ENCODE results near the gene KRTAP4-11. TPM values are rescaled to one million over a fixed set of nuclear protein-coding genes. Genes with fewer than 3 reads are reported as not detected.

The KRTAP4-11 gene
- total RNA-seq, 1 experiment from 2014 or later: not detected

- no peak overlapping the region for H3K4me3 Mint-ChIP-seq
- Histone ChIP-seq H3K56ac (ENCODE audit: insufficient read length, low read depth, low read length) (no peak overlapping the region), H3K23me2 (ENCODE audit: insufficient read length, low read depth, low read length, poor library complexity, severe bottlenecking) (no peaks in the 10 kb centered on the region), H3K9me3 (ENCODE audit: control insufficient read depth, low read depth, low read length) (no peaks in the 10 kb centered on the region), H3K4ac (ENCODE audit: low read depth, low read length) (no peak overlapping the region), H2BK20ac (ENCODE audit: low read depth, low read length, poor library complexity, severe bottlenecking) (no peak overlapping the region), H3K14ac (ENCODE audit: insufficient read depth, low read length) (no peak overlapping the region), H3K27ac (ENCODE audit: insufficient read length, low read depth, low read length) (no peak overlapping the region), H3K18ac (ENCODE audit: insufficient read length, low read depth, low read length) (no peak overlapping the region), H2BK15ac (ENCODE audit: low read depth, low read length) (no peak overlapping the region), H3K79me1 (ENCODE audit: insufficient read depth, low read depth, low read length, poor library complexity, severe bottlenecking) (no peaks in the 10 kb centered on the region), H2BK5ac (ENCODE audit: insufficient read length, low read length) (no peak overlapping the region), H3K9ac (ENCODE audit: extremely low read depth, insufficient read length, low read length) (no peak overlapping the region), H2BK12ac (ENCODE audit: insufficient read length, low read depth, low read length) (no peak overlapping the region), H2AFZ (ENCODE audit: low read length) (no peak overlapping the region), H3K27me3 (ENCODE audit: insufficient read depth, low read length) (no peaks in the 10 kb centered on the region), H3K79me2 (ENCODE audit: insufficient read depth, low read length) (no peaks in the 10 kb centered on the region), H4K5ac (ENCODE audit: insufficient read length, low read depth, low read length) (no peak overlapping the region), H4K91ac (ENCODE audit: insufficient read length, low read depth, low read length) (no peak overlapping the region), H3T11ph (ENCODE audit: low read length) (no peak overlapping the region), H4K20me1 (ENCODE audit: control insufficient read depth, insufficient read depth, insufficient read length) (no peaks in the 10 kb centered on the region), H4K8ac (replicated peaks; ENCODE audit: insufficient read length, low read depth, low read length) (no peak overlapping the region), H2BK120ac (ENCODE audit: low read depth, low read length, poor library complexity, severe bottlenecking) (no peak overlapping the region), H3K4me2 (ENCODE audit: insufficient read depth, insufficient read length, low read length) (no peak overlapping the region), H3K23ac (ENCODE audit: insufficient read length, low read depth, low read length) (no peak overlapping the region), H2AK5ac (ENCODE audit: insufficient read length, low read length) (no peak overlapping the region), H3K4me1 (ENCODE audit: insufficient read depth, low read length) (no peaks in the 10 kb centered on the region)
- DNase-seq: no peak
- no CpG with 5 or more reads among the region's 6 CpGs for WGBS (ENCODE audit: extremely low coverage, insufficient read length, low lambda C conversion rate)
- H3K27ac Mint-ChIP-seq: no peak overlapping the region
- peaks cover 31 to 38% of the 10 kb centered on the region in 2 experiments for H3K4me1 Mint-ChIP-seq
- peaks cover 4 to 11% of the 10 kb centered on the region in 2 experiments; a peak in 4 of 5 replicates for H3K9me3 Mint-ChIP-seq
- no peak for TF ChIP-seq CTCF (conservative IDR thresholded peaks at IDR 0.05)
- H3K27me3 Mint-ChIP-seq (ENCODE audit: low read depth): peaks cover 1% of the 10 kb centered on the region; the same call in 1 of the 2 replicates
- H3K36me3 Mint-ChIP-seq (ENCODE audit: insufficient read depth in 1 of 3, low read depth in 3 of 3): peaks cover 0 to 10% (median 3%) of the 10 kb centered on the region in 3 experiments; a peak in 3 of 7 replicates
Observed at GRCh38 chr17:41098481-41098880, 19.7 kb downstream of the KRTAP4-11 start.

All from H9 (cell line).